Mesenchymal stem cell (in vitro differentiated cells and primary cell): ENCODE results near the gene SORCS1.

Experiments
- DNase-seq: peaks from one replicate; pipeline ENCODE4 v3.0.0-alpha.2; 2013
- H2AFZ ChIP-seq: one replicate; pipeline ENCODE4 v1.6.1; 2013; ENCODE audit warnings: low read depth, mild to moderate bottlenecking, control low read depth, inconsistent platforms, low read length, moderate library complexity
- H2AK5ac ChIP-seq: 2 replicates; pipeline ENCODE4 v1.6.1; 2013; ENCODE audit warnings: low read length, moderate library complexity, mild to moderate bottlenecking, inconsistent platforms; ENCODE audit not compliant: severe bottlenecking
- H2BK120ac ChIP-seq: one replicate; pipeline ENCODE4 v1.6.1; 2013; ENCODE audit warnings: low read depth, mild to moderate bottlenecking, inconsistent platforms, low read length, moderate library complexity
- H2BK12ac ChIP-seq, 2 experiments: one replicate each; pipeline ENCODE4 v1.6.1; 2013; ENCODE audit warnings: inconsistent platforms in 2 of 2, low read length in 2 of 2, mild to moderate bottlenecking in 2 of 2, moderate library complexity in 2 of 2, control low read depth in 1 of 2
- H2BK15ac ChIP-seq: one replicate; pipeline ENCODE4 v1.6.1; 2013; ENCODE audit warnings: mild to moderate bottlenecking, low read depth, inconsistent platforms; ENCODE audit not compliant: poor library complexity, severe bottlenecking
- H2BK5ac ChIP-seq: 2 replicates; pipeline ENCODE4 v1.6.1; 2013; ENCODE audit warnings: low read depth, mild to moderate bottlenecking, low read length, control low read depth, inconsistent platforms; ENCODE audit not compliant: poor library complexity, severe bottlenecking
- H3K14ac ChIP-seq, 2 experiments: one replicate each; pipeline ENCODE4 v1.6.1; 2013; ENCODE audit warnings: inconsistent platforms in 2 of 2, low read length in 2 of 2, control low read depth in 1 of 2, mild to moderate bottlenecking in 1 of 2, moderate library complexity in 1 of 2
- H3K18ac ChIP-seq, 2 experiments: one replicate each; pipeline ENCODE4 v1.6.1; 2013; ENCODE audit warnings: inconsistent platforms in 2 of 2, low read length in 2 of 2, control low read depth in 1 of 2, low read depth in 1 of 2, mild to moderate bottlenecking in 1 of 2
- H3K23ac ChIP-seq, 2 experiments: one replicate each; pipeline ENCODE4 v1.6.1; 2013; ENCODE audit warnings: inconsistent platforms in 2 of 2, low read length in 2 of 2, mild to moderate bottlenecking in 2 of 2, moderate library complexity in 2 of 2, control low read depth in 1 of 2
- H3K27ac ChIP-seq: 2 replicates; pipeline ENCODE4 v1.5.1; 2013; ENCODE audit warnings: mild to moderate bottlenecking, moderate library complexity, low read length, control low read depth, inconsistent platforms; ENCODE audit not compliant: poor library complexity, severe bottlenecking
- H3K27me3 ChIP-seq, 2 experiments: 2 replicates each; pipeline versions ENCODE4 v1.6.1 to v1.7.0; 2013; ENCODE audit warnings: low read length in 2 of 2, mild to moderate bottlenecking in 2 of 2, moderate library complexity in 2 of 2, control low read depth in 1 of 2, inconsistent platforms in 1 of 2; ENCODE audit not compliant: control insufficient read depth in 1 of 2, insufficient read depth in 1 of 2
- H3K36me3 ChIP-seq, 2 experiments: 2 replicates each; pipeline versions ENCODE4 v1.6.1 to v1.7.0; 2013; ENCODE audit warnings: low read length in 2 of 2, control low read depth in 1 of 2, inconsistent platforms in 1 of 2, low read depth in 1 of 2, mild to moderate bottlenecking in 1 of 2; ENCODE audit not compliant: insufficient read depth in 2 of 2, control insufficient read depth in 1 of 2
- H3K4ac ChIP-seq, 2 experiments: one replicate each; pipeline ENCODE4 v1.6.1; 2013; ENCODE audit warnings: inconsistent platforms in 2 of 2, low read length in 2 of 2, mild to moderate bottlenecking in 2 of 2, moderate library complexity in 2 of 2, control low read depth in 1 of 2, low read depth in 1 of 2
- H3K4me1 ChIP-seq: 2 replicates; pipeline ENCODE4 v1.6.1; 2013; ENCODE audit warnings: low read depth, low read length, control low read depth; ENCODE audit not compliant: control insufficient read depth, insufficient read depth
- H3K4me2 ChIP-seq: 2 replicates; pipeline ENCODE4 v1.6.1; 2013; ENCODE audit warnings: low read length, mild to moderate bottlenecking, inconsistent platforms; ENCODE audit not compliant: poor library complexity, severe bottlenecking
- H3K4me3 ChIP-seq, 2 experiments: 2 replicates each; pipeline versions ENCODE4 v1.5.1 to v1.7.0; 2013; ENCODE audit warnings: low read length in 2 of 2, mild to moderate bottlenecking in 2 of 2, control low read depth in 1 of 2, low read depth in 1 of 2; ENCODE audit not compliant: insufficient read depth in 1 of 2
- H3K79me1 ChIP-seq: replicated peaks from 2 replicates; pipeline ENCODE4 v1.6.1; 2013; ENCODE audit warnings: mild to moderate bottlenecking, control low read depth, low read length, inconsistent platforms; ENCODE audit not compliant: poor library complexity, severe bottlenecking
- H3K9ac ChIP-seq: 2 replicates; pipeline ENCODE4 v1.7.0; 2013; ENCODE audit warnings: mild to moderate bottlenecking, low read length, moderate library complexity
- H3K9me3 ChIP-seq: 2 replicates; pipeline ENCODE4 v1.7.0; 2013; ENCODE audit warnings: mild to moderate bottlenecking, low read length; ENCODE audit not compliant: control insufficient read depth
- H4K8ac ChIP-seq: one replicate; pipeline ENCODE4 v1.6.1; 2013; ENCODE audit warnings: inconsistent platforms, mild to moderate bottlenecking, low read length, moderate library complexity
- H4K91ac ChIP-seq: one replicate; pipeline ENCODE4 v1.6.1; 2013; ENCODE audit warnings: mild to moderate bottlenecking, low read length, inconsistent platforms
- WGBS: methylation state at CpG from one replicate; pipeline ENCODE4 v1.1.7; 2013; ENCODE audit warnings: mixed read lengths; 5-methylcytosine and 5-hydroxymethylcytosine counted together

Gene SORCS1

GRCh38 chr10:106652279-106652678, 512.2 kb downstream of the SORCS1 start:
- WGBS: 94% methylated on average over 9 of the region's 9 CpGs
- H3K4me2 ChIP-seq: no peak overlapping the region

GRCh38 chr10:106648534-106649481, 515.7 kb downstream of the SORCS1 start:
- no peak overlapping the region for H2BK15ac ChIP-seq
- H3K4ac ChIP-seq: no peak overlapping the region
- H2AFZ ChIP-seq: no peak overlapping the region
- H3K27ac ChIP-seq: no peak overlapping the region
- no peak overlapping the region for H2AK5ac ChIP-seq
- H2BK12ac ChIP-seq: no peak overlapping the region
- no peaks in the 10 kb centered on the region for H3K9me3 ChIP-seq
- H3K36me3 ChIP-seq: no peaks in the 10 kb centered on the region
- H3K27me3 ChIP-seq: no peaks in the 10 kb centered on the region
- H3K9ac ChIP-seq: no peak overlapping the region
- no peak overlapping the region for H2BK120ac ChIP-seq
- H4K8ac ChIP-seq: no peak overlapping the region
- no peak overlapping the region for H3K4me3 ChIP-seq
- 69% methylated on average over 12 of the region's 14 CpGs for WGBS
- H3K18ac ChIP-seq: no peak overlapping the region
- no peak for DNase-seq
- H3K14ac ChIP-seq: no peak overlapping the region
- no peak overlapping the region for H3K4me2 ChIP-seq
- no peak overlapping the region for H2BK5ac ChIP-seq
- H3K79me1 ChIP-seq: no peaks in the 10 kb centered on the region
- H3K23ac ChIP-seq: no peak overlapping the region
- H4K91ac ChIP-seq: no peak overlapping the region
- no peaks in the 10 kb centered on the region for H3K4me1 ChIP-seq

More at GRCh38 chr10:106652279-106652678, 512.2 kb downstream of the SORCS1 start:
- H3K27ac ChIP-seq: no peak overlapping the region
- no peak overlapping the region for H4K91ac ChIP-seq
- no peak overlapping the region for H2BK15ac ChIP-seq
- H2BK120ac ChIP-seq: no peak overlapping the region
- H3K23ac ChIP-seq: no peak overlapping the region
- H3K79me1 ChIP-seq: no peaks in the 10 kb centered on the region
- no peak overlapping the region for H3K14ac ChIP-seq
- H3K9me3 ChIP-seq: no peaks in the 10 kb centered on the region
- no peaks in the 10 kb centered on the region for H3K4me1 ChIP-seq
- H3K36me3 ChIP-seq: no peaks in the 10 kb centered on the region
- no peak overlapping the region for H4K8ac ChIP-seq
- no peak overlapping the region for H2AFZ ChIP-seq
- H2AK5ac ChIP-seq: no peak overlapping the region
- H2BK5ac ChIP-seq: no peak overlapping the region
- no peaks in the 10 kb centered on the region for H3K27me3 ChIP-seq
- no peak overlapping the region for H3K18ac ChIP-seq
- no peak overlapping the region for H2BK12ac ChIP-seq
- no peak overlapping the region for H3K9ac ChIP-seq
- no peak for DNase-seq
- H3K4me3 ChIP-seq: no peak overlapping the region
- no peak overlapping the region for H3K4ac ChIP-seq

GRCh38 chr10:106643473-106643872, 521.0 kb downstream of the SORCS1 start:
- no peaks in the 10 kb centered on the region for H3K4me1 ChIP-seq
- H3K27ac ChIP-seq: no peak overlapping the region
- no peak overlapping the region for H3K4ac ChIP-seq
- no peaks in the 10 kb centered on the region for H3K27me3 ChIP-seq
- no peak overlapping the region for H3K23ac ChIP-seq
- H4K91ac ChIP-seq: no peak overlapping the region
- H3K4me2 ChIP-seq: no peak overlapping the region
- no peak overlapping the region for H2AFZ ChIP-seq
- H3K18ac ChIP-seq: no peak overlapping the region
- no peak overlapping the region for H4K8ac ChIP-seq
- no CpG with 5 or more reads among the region's 1 CpG for WGBS
- no peak overlapping the region for H2BK120ac ChIP-seq
- no peak for DNase-seq
- H2BK5ac ChIP-seq: no peak overlapping the region
- H3K79me1 ChIP-seq: no peaks in the 10 kb centered on the region
- no peak overlapping the region for H3K4me3 ChIP-seq
- no peak overlapping the region for H3K9ac ChIP-seq
- no peak overlapping the region for H2BK12ac ChIP-seq
- no peaks in the 10 kb centered on the region for H3K36me3 ChIP-seq
- H3K9me3 ChIP-seq: no peaks in the 10 kb centered on the region
- H2AK5ac ChIP-seq: no peak overlapping the region
- no peak overlapping the region for H2BK15ac ChIP-seq
- H3K14ac ChIP-seq: no peak overlapping the region

GRCh38 chr10:106637873-106638272, 526.6 kb downstream of the SORCS1 start:
- no peak overlapping the region for H3K18ac ChIP-seq
- H4K91ac ChIP-seq: no peak overlapping the region
- H3K23ac ChIP-seq: no peak overlapping the region
- no peak overlapping the region for H2BK15ac ChIP-seq
- no peak overlapping the region for H3K4ac ChIP-seq
- H3K36me3 ChIP-seq: no peaks in the 10 kb centered on the region
- no peak overlapping the region for H3K4me3 ChIP-seq
- no peak overlapping the region for H2AK5ac ChIP-seq
- H3K9ac ChIP-seq: no peak overlapping the region
- H3K79me1 ChIP-seq: no peaks in the 10 kb centered on the region
- H3K27ac ChIP-seq: no peak overlapping the region
- no peak overlapping the region for H2BK120ac ChIP-seq
- no peak overlapping the region for H3K4me2 ChIP-seq
- no peak overlapping the region for H2AFZ ChIP-seq
- no peak overlapping the region for H2BK5ac ChIP-seq
- H3K9me3 ChIP-seq: peaks cover 6% of the 10 kb centered on the region
- H3K14ac ChIP-seq: no peak overlapping the region
- no peak for DNase-seq
- no peak overlapping the region for H4K8ac ChIP-seq
- no peaks in the 10 kb centered on the region for H3K27me3 ChIP-seq
- no peak overlapping the region for H2BK12ac ChIP-seq
- no peaks in the 10 kb centered on the region for H3K4me1 ChIP-seq
